Psoas muscle (tissue), 8 donors: ENCODE results near the gene SSPN. TPM values are rescaled to one million over a fixed set of nuclear protein-coding genes. Genes with fewer than 3 reads are reported as not detected.

Experiments used
- ATAC-seq, 4 donors: fragments of 200-7000 bp; cut with Tn5 transposase; one replicate each; pipeline ENCODE4 v1.9.1; 2020; ENCODE audit warnings: moderate library complexity in 3 of 4, mild to moderate bottlenecking in 2 of 4
- DNase-seq, 2 donors: peaks; one replicate each; pipeline ENCODE4 v3.0.0-alpha.2; 2020
- H3K27ac ChIP-seq: fragments of 200-600 bp; one replicate; pipeline ENCODE4 v1.8.0; 2022
- H3K27me3 ChIP-seq, 3 donors: fragments of 200-600 bp in 1 of 3; one replicate each; pipeline versions ENCODE4 v1.6.1 to v1.8.0; 2013 to 2022; ENCODE audit warnings: low read length in 2 of 3, mild to moderate bottlenecking in 2 of 3, moderate library complexity in 1 of 3; ENCODE audit not compliant: insufficient read depth in 3 of 3
- H3K36me3 ChIP-seq, 2 donors: fragments of 200-600 bp in 1 of 2; one replicate each; pipeline versions ENCODE4 v1.6.1 to v1.8.0; 2013 to 2022; ENCODE audit warnings: low read depth in 1 of 2, mild to moderate bottlenecking in 1 of 2, moderate library complexity in 1 of 2; ENCODE audit not compliant: insufficient read depth in 1 of 2
- H3K4me1 ChIP-seq: fragments of 200-600 bp; one replicate; pipeline ENCODE4 v1.8.0; 2022
- H3K4me3 ChIP-seq: fragments of 200-600 bp; one replicate; pipeline ENCODE4 v1.8.0; 2022; ENCODE audit warnings: mild to moderate bottlenecking
- H3K9me3 ChIP-seq: fragments of 200-600 bp; one replicate; pipeline ENCODE4 v1.8.0; 2022
- WGBS, 3 donors: extraction: QIAGEN DNeasy Blood & Tissue Kit; methylation state at CpG; one replicate each; pipeline versions ENCODE4 v1.1.6 to v1.1.7; 2013; 5-methylcytosine and 5-hydroxymethylcytosine counted together
- intact Hi-C, 2 donors: fragments of 100-400 bp; cut with DNase I; formaldehyde crosslinking; loops; one replicate each; pipeline versions ENCODE4 v1.11.0 to v1.14.2; 2022
- polyA plus RNA-seq, 3 donors: library from polyadenylated mRNA; stranded (reverse); fragments of 200-250 nt; gene quantifications; one replicate each; pipeline ENCODE4 v1.2.3, GENCODE V29; 2013
- total RNA-seq, 4 donors: library from RNA; stranded (reverse); fragmentation: NEBNext Ultra II Directional in 2 of 4; extraction: Animal tissue kit (Norgen Biotek cat#: 25700) in 2 of 4; gene quantifications; one replicate each; pipeline versions ENCODE4 v1.2.1 to v1.2.4, GENCODE V29; 2021 to 2023
- TF ChIP-seq, protein P1 (sequence below): fragments of 200-600 bp; IDR thresholded peaks from one replicate; pipeline ENCODE4 v1.8.0; 2022; ENCODE audit warnings: antibody characterized with exemption
- donor health status: healthy with polysubstance abuse.
- donor health status: DM: no; HTN: no; CAD: no; lungs with moderate emphysema.
- donor health status: Bipolar disorder and iron deficiency.
- donor health status: healthy.
- donor health status: DM: yes; HTN: yes; CAD: no.
- donor health status: DM: no; HTN: no; CAD: no.
- donor health status: DM: no; HTN: no; CAD: no.
- donor health status: DM: yes; HTN: yes; CAD: no.

SSPN gene
- total and polyA plus RNA-seq, 7 donors, result 8.3 to 88.7 (median 45.4) TPM

DNA sequence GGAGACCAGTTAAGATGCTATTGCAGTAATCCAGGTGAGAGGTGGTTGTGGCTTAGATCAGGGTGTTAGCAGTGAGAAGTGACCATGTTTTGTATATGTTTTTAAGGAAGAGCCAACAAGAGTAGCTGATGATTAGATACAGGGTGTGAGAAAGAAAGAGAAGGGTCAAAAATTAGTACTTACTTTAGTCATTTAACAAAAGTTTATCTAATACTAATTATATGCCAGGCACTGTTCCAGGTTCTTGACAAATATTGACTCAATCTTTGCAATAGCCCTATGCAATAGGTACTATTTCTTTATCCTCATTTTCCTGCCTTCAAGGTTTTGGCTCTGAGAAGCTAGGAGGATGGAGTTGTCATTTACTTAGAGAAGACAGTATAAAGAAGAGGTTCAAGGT is 70.2 kb downstream of the SSPN start:
- H3K9me3 ChIP-seq, result no peaks in the 10 kb centered on the region
- H3K27me3 ChIP-seq, result no peaks in the 10 kb centered on the region
- no peak overlapping the region for H3K27ac ChIP-seq
- intact Hi-C loops, result no loop called here
- ATAC-seq, result no peak
- no peak for DNase-seq
- no peaks in the 10 kb centered on the region for H3K36me3 ChIP-seq
- H3K4me1 ChIP-seq, result peaks cover 9% of the 10 kb centered on the region
- TF ChIP-seq, protein P1, sequence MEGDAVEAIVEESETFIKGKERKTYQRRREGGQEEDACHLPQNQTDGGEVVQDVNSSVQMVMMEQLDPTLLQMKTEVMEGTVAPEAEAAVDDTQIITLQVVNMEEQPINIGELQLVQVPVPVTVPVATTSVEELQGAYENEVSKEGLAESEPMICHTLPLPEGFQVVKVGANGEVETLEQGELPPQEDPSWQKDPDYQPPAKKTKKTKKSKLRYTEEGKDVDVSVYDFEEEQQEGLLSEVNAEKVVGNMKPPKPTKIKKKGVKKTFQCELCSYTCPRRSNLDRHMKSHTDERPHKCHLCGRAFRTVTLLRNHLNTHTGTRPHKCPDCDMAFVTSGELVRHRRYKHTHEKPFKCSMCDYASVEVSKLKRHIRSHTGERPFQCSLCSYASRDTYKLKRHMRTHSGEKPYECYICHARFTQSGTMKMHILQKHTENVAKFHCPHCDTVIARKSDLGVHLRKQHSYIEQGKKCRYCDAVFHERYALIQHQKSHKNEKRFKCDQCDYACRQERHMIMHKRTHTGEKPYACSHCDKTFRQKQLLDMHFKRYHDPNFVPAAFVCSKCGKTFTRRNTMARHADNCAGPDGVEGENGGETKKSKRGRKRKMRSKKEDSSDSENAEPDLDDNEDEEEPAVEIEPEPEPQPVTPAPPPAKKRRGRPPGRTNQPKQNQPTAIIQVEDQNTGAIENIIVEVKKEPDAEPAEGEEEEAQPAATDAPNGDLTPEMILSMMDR, result no peak
- no peak overlapping the region for H3K4me3 ChIP-seq

DNA sequence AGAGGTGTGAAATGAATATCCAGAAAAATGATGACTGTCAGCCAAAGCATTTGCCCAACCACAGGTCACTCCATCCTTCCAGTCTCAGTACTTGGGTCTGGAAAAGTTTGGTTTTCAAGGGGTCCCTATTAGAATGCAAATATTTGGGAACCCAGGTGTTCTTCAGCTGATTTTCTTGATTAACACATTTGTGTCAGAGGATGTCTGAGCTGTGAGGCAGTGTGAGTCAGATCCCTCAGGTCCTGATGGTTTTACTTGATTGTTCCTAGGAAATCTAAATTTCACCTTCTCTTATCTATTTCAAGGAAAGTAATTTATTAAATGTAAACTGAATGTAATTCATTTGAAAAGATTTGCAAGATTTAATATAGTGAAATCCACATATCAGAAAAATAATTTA is 71.5 kb downstream of the SSPN start:
- peaks cover 14% of the 10 kb centered on the region for H3K4me1 ChIP-seq

DNA sequence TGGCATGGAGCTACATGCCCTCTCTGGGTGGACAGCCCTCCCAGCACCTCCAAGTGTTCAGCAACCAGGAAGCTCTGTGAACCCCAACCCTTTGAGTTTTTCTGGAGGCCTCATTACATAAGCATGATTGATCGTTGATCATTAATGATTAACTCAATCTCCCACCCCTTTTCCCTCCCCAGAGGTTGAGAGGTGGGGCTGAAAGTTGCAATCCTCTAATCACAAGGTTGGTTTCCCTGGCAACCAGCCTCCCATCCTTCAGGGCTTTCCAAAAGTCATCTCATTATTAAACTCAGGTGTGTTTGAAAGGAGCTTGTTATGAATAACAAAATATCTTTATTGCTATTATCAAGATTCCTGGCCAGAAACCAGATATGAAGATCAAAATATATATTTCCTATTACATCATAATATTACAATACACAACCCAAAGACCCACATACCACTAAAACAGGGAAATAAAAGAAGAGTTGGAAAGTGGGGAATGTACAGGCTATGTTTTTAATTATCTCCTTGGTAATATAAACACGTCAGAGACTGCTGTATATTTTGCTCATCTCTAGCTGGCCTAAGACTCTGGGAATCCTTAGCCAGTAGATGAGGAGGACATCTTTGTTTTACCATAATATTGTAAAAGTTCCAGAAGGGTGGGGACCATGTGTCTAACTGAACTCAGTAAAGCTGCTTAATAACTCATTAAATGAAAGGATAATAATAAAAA is 73.6 kb downstream of the SSPN start:
- intact Hi-C loops, result no loop called here
- Histone ChIP-seq H3K27me3 (no peaks in the 10 kb centered on the region), H3K4me1 (peaks cover 19% of the 10 kb centered on the region), H3K27ac (peak overlapping the region; percentile 67), H3K36me3 (no peaks in the 10 kb centered on the region), H3K4me3 (no peak overlapping the region), H3K9me3 (no peaks in the 10 kb centered on the region)
- ATAC-seq (no peak), DNase-seq (no peak)
- 63 to 77% (median 71%) methylated on average over 2 of the region's 2 CpGs for WGBS, 3 donors
- TF ChIP-seq, protein P1, result no peak

More for the DNA sequence above, 71.5 kb downstream of the SSPN start:
- H3K9me3 ChIP-seq, result no peaks in the 10 kb centered on the region
- intact Hi-C loops, result no loop called here
- no peak for DNase-seq
- no peaks in the 10 kb centered on the region for H3K27me3 ChIP-seq
- TF ChIP-seq, protein P1, result no peak
- no peak for ATAC-seq
- no peaks in the 10 kb centered on the region for H3K36me3 ChIP-seq
- no peak overlapping the region for H3K4me3 ChIP-seq
- H3K27ac ChIP-seq, result no peak overlapping the region

DNA sequence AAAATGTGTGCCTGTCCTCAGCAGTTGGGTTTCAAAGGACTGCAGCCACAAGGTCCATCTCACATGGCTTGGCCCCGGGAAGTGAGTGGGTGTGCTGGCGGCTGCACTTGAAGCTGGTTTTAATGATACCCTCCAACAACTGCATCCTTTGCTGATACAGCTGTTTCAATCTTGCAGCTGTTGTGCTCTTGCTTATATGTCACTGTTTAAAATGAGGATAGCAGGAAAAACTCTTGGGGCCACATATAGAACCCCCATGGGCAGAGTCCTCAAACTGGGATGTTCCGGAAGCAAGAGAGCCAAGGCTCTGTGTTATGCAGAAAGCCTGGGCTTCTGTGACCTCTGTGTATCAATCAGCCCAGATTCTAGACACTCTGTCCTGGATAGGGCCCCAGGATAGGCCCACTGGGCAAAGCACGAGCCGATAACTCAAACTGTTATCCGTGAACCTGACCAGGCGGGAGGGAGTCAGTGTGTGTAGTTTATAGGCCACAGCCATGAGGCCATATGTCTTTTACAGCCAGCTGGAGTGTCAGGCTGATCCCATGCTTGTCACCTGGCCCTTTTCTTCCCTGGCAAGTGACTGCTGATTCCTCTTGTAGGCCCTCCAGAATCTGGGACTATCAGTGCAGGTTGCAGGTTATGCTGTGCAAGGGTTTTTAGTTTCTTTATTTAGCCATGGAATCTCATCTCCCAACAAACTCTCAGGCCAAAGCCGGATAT is 74.3 kb downstream of the SSPN start:
- peak; percentile 29 to 86 (median 75) for ATAC-seq
- Histone ChIP-seq H3K27ac (peak overlapping the region; percentile 67), H3K9me3 (no peaks in the 10 kb centered on the region), H3K27me3 (no peaks in the 10 kb centered on the region), H3K4me1 (peaks cover 25% of the 10 kb centered on the region), H3K4me3 (no peak overlapping the region), H3K36me3 (no peaks in the 10 kb centered on the region)
- WGBS, 3 donors, result 39 to 55% (median 40%) methylated on average over 8 of the region's 8 CpGs
- intact Hi-C loops, result no loop called here
- TF ChIP-seq, protein P1, result no peak
- no peak for DNase-seq
